GM18520 (cell line): ENCODE data around the gene PPP1R12B.
"Not testable (repeated sequence)": the region's sequence is repeated elsewhere in the genome, so short reads cannot be mapped to it uniquely, and the experiment has no call there.

Source experiments
- ATAC-seq: cut with Tn5 transposase; IDR thresholded peaks from one replicate; pipeline ENCODE4 v1.9.1; 2021; ENCODE audit not compliant: unreplicated experiment

The PPP1R12B gene

DNA sequence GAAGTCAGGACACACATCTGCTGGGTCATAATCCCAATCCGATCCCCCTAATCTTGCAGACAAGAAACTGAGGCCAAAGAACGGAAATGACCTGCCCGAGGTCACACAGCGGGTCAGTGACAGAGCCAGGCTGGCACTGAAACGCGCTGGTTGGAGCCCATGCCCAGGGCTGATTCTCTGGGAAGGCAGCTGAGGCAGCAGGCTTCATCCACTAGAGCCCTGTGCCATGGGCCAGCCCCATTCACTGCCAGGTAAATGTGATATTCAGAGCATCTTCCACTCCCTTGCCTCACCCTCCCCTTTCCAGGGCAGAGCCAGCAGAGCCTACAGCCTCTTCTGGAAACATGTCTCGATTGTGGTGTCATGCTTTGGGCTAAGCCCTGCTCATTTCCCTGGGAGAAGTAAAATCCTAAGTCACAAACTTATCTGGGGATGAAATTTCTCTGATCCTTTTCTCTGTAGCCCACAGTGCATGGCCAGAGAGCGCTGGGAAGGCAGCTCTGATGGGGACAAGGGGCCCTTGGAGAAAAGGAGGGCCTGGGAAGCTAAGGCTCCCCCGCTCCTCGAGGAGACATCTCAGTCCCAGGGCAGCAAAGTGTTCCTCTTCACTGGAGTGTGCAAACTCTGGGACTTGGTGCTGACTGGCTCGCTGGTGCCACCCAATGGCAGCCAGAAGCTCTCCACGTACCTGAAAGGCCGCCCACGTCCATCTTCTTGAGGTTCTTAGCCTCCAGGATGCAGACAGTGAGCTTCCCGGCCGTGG lies 251.4 kb downstream of the PPP1R12B start:
- no peak for ATAC-seq

DNA sequence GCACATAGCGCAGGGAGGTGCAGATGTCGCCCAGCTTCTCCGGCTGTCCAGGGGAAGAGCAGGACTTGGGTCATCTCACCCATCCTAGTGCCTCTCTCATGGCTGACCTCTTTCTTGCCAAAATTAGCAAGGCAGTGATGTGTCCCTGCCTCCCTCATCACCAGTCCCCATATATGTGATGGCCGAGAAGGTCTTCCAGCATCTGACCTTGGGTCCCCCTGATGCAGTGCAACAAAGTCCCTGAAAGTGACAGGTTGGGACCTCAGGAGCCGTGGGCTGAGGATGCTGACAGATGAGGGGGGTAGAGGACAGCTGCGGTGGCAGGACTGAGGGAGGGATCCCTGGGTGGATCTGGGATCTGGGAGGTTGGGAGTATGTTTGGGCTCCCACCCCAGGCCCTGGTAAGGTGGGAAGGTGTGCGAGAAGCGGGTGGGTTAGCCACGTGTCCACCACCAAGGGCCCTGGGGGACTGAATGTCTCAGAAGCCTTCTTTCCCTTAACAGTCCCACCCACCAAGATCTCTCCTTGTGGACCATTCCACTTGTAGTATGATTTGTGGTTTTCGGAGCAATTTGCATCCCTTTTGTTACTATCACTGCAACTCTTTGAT lies 252.0 kb downstream of the PPP1R12B start:
- ATAC-seq: no peak

DNA sequence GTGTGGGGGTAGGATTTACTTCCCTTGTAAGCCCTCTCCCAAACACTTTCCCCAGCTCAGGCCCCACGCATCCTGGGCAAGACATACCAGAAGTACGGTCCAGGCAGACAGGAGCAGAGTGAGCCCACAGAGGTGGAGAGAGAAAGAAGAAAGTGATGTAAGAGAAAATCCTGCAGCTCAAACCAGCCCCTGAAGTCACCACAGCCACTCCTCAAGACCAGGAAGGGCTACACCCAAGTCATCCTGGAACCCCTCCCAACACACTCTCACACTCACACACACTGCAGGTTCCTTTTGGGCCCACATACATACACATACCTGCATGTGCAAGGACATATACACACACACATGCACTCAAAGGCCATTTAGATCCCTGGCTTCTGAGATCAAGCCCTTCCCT lies 254.9 kb downstream of the PPP1R12B start:
- ATAC-seq: no peak

DNA sequence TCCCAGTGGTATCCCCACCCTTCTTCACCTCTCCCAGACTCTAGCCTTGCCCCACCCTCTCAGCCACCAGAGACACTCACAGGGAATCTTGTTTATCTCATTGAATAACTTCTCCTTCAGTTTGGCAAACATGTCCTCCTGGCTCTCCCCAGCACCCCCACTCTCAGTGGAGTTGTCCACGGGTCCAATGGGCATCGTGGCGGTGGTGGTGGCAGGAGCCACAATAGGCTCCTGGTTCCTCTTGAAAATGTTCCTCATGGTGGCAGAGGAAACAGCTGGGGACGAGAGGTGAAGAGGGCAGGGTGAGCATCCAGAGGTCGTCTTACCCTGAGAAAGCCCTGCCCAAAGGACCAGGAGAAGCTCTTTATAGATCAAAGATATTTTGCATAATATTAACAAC lies 257.0 kb downstream of the PPP1R12B start:
- no peak for ATAC-seq

DNA sequence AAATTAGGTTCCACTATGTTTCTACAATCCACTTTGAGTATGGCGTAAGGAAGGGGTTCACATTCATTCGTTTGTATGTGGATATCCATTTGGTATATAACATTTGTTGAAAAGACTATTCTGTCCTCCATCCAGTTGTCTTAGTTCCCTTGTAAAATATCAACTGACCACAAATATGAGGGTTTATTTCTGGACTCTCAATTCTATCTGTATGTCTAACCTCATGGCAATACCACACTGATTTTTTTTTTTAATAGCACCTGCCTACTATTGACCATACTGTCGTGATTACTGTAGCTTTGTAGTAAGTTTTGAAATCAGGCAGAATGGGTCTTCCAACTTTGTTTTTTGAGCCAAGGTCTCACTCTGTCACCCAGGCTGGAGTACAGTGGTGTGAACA lies 263.5 kb downstream of the PPP1R12B start:
- not testable (repeated sequence) for ATAC-seq

DNA sequence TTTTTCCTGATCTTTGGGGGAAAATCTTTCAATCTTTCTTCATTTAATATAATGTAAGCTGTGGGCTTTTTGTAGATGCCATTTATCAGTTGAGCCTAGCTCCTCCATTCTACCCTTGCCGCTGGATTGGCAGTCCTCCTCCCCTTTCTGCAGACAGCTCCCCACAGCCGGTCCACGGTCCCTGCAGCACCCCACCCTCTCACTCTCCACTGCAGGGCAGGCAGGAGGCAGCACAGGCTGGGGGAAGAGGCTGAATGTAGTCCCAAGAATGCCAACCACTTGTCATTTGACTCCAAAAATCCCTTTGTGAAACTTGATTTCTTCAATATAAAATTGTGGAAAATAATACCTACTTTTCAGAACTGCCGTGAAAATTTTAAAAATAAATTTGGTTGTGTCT lies 265.1 kb downstream of the PPP1R12B start:
- no peak for ATAC-seq

DNA sequence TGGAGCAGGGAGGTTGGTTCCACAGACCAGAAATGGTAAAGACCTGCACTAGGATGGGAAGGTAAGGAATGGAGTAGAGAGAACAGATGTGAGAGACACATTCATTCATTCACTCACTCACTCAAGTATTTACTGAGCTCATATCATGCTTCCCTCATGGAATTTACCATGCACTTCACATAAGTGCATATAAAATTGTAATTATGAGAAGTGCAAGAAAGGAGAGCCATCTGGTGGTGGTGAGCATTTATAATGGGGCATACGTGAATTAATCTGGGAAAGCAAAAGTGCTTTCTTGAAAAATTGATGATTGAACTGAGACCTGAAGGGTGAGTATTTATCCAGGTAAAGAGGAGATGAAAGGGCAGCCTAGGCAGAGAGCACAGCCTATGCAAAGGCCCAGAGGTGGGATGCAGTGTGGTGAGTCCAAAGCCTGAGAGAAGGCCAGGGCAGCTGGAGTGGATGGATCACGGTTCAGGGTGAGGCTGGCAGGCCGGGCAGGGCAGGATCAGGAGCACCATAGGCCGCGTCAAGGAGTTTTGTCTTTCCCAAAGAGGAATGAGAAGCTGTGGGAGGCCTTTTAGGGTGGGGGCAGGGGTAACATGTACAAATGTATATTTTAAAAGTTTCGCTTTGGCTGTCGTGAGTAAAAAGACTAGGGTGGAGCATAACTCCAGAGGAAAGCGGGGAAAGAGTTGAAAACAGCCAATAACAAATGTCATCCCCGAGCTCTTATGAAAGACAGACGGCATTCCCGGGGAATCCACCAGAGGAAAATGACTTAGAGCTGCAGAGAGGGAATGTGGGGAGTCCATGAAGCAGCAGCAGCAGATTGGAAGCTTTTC lies 266.1 kb downstream of the PPP1R12B start:
- ATAC-seq: not testable (repeated sequence)

DNA sequence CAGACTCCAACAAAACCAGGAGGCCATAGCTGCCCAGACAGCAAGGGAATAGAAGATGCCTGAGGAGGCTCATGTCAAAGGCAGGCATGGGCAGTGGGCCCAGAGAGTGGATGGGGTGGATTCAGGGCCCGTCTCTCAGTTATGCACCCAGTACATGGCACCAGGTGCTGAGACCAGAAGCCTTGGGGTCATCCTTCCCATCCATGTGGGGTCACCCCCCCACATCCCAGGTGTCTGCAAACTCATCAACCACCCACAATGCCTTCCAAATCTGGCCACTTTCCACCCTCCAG lies 266.7 kb downstream of the PPP1R12B start:
- ATAC-seq: not testable (repeated sequence)

DNA sequence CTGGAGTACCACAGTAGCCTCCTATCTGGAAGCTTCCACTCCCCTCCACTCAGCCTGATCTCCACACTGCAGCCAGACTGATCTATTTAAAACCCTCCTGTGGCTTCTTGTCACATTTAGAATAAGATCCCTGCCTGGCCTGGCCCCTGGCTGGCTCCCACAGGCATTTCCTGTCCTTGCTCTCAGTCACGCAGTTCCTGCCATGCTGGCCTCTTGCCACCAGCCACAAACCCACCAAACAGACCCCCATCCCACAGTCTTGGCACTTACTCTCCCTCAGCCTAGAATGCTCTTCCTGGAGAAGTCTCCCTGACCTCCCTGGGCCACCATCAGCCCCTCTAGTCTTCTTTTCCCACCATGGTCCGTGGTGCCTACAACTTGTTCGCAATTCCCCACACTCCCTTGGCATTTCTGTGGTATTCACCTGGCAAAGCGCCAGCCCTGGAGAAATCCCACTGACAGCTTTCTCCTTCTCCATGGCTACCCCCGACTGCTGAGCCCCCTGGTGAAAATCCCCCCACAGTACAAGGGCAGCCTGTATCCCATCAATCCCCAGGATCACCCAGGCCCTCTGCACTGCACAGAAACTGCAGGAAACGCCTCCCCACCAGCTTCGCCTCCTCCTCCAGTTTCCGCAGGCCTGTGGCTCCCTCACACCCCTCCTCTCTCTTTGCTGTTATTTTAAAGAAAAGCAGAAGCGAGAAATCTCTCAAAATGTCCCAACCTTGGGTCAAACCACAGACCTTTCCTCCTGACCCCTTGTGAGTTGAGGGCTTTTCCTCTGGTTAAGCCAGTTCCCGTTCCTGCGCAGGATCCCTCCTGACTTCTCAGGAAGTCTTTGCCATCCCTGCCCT lies 267.2 kb downstream of the PPP1R12B start:
- peak; percentile 73 for ATAC-seq

DNA sequence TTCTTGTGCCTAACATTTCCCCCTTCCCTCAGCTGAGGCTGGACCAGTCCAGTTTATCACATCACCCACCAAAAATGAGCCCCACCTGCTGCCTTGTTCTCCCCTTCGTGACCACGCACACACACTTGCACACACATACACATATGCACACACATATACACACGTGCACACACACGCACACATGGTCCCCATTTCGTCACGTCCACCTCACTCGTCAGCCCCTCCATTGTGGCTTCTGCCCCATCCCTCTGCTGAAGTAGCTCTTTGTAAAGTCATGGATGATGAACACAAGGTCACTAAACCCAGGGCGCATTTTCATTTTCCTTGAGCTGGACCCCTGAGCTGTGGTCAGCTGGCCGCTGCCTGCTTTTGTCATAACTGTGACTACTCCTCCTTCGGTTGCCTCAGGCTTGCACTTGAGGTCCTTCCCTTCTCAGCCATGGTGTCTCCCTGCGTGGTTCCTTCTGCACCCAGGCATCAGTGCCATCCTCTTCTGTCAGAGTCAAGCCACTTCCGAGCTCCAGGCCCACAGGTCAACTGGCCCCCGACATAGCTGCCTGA lies 267.9 kb downstream of the PPP1R12B start:
- no peak for ATAC-seq

DNA sequence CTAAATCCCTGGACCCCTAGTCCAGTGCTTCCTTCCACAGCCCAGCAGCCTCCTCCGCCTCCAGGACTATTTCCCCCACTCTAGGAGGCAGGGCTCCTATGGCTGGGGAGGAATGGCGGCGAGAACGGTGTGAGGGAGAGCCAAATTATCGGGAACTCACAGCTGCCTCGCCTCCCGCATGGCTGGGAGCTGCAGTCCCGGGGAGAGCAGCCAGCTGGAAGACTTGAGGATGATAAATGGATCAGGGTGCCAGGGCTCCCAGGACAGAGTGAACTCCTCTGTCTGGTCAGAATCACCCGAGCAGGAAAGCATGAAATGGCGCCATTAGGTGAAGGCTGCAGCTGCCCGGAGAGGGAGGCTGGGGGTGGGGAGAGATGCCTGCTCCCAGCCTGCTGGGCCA lies 270.5 kb downstream of the PPP1R12B start:
- not testable (repeated sequence) for ATAC-seq

DNA sequence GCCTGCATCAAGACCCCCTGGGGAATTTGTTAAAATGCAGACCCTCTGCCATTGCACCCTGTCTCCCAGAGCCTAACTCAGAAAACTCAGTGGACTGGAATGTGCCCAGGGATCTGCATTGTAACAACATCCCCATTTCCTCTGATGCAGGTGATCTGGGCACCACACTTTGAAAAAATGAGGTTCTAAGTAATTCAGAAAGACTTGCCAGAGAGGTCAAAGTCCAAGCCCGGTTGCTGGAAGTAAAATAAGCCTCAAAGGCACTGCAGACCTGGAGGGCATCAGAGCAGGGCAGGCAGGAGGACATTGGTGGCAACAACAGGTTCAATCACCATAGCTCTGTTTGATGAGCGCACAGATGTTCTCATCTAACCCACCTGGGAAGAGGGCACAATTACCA lies 271.0 kb downstream of the PPP1R12B start:
- ATAC-seq: no peak

DNA sequence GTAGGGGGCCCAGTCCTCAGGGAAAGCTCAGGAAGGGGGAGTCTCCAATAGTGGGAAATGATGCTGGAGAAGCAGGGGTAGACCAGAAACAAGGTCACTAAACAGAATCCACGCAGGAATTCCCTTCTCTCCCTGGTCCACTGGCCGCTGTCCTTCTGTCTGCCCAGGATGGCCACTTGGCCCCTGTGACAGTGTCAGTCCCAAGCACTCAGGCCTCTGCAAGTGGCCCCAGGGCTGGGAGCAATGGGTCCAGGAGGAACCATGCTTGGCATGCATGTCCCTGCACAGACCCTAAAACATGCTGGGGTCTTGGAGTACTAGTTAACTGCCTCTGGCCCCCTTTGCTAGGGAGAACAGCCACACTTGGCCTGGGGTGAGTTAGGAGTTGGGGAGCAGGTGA lies 271.5 kb downstream of the PPP1R12B start:
- ATAC-seq: not testable (repeated sequence)

DNA sequence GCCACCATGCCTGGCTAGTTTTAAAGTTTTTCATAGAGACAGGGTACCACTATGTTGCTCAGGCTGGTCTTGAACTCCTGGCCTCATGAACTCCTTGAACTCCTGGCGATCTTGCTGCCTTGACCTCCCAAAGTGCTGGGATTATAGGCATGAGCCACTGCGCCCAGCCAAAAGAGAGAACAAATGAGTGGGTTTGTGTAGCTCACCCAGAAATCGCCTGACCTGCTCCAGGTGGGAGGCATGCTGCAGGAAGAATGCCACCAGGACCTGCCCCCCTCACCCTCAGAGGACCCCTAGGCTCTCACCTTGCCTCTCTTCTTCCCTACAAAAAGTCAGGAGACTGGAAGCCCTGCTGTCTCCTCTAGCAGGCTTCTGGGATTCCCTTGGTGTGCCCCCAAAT lies 272.9 kb downstream of the PPP1R12B start:
- ATAC-seq: no peak

DNA sequence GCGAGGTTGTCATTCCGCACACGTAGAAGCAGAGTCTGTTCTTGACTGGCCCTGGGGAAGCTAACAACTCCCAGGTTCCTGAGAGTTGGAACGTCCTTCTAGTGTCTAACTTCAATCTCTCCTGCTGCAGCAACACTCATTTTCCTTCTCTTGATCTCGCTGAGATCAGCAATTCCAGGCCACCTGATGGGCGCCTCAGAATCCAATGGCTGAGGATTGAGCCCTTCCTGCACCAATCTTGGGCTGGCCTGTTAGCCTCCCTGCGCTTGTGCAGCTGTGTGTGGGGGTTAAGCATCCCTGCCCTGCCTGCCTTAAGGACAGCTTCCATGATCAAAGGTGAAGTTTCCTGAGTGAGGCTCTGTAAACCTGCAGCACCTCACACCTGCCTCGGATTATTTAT lies 273.9 kb downstream of the PPP1R12B start:
- no peak for ATAC-seq

DNA sequence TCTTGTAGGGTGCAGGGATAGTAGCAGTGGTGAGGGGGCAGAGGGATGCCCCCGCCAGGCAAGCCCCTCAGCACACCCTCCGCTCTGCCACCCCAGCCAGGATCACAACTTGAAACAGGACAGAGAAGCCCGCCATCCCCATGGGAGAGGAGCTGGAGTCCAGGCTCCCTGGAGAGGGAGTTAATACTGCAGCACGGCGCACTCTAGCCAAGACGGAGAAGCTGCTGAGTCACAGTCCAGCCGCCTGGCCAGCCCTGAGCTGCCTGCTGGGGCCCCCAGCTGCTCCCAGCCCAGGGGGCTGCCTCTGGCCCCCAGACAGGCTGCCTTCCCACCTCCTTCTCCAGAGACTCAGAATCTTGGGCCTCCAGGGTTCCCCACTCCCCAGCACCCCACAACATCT lies 274.6 kb downstream of the PPP1R12B start:
- no peak for ATAC-seq

DNA sequence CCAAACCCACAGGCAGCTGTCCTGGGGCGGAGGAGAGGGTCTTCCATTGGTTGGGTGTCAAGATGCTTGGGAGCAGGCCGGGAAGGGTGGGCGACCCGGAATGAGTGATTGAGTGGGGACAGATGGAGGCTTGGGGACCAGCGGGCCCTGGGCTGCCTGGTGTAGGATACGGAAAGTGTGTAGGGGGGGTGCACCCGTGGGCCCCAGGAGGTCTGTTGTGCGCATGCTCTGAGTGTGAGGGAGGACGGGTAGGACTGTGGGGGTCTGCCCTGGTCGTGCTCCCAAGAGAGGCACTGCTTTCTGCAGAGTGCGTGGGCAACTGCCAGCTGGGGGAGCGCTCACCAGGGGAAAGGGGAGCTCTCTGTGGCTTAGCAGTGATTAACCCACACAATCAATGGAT lies 275.0 kb downstream of the PPP1R12B start:
- not testable (repeated sequence) for ATAC-seq

DNA sequence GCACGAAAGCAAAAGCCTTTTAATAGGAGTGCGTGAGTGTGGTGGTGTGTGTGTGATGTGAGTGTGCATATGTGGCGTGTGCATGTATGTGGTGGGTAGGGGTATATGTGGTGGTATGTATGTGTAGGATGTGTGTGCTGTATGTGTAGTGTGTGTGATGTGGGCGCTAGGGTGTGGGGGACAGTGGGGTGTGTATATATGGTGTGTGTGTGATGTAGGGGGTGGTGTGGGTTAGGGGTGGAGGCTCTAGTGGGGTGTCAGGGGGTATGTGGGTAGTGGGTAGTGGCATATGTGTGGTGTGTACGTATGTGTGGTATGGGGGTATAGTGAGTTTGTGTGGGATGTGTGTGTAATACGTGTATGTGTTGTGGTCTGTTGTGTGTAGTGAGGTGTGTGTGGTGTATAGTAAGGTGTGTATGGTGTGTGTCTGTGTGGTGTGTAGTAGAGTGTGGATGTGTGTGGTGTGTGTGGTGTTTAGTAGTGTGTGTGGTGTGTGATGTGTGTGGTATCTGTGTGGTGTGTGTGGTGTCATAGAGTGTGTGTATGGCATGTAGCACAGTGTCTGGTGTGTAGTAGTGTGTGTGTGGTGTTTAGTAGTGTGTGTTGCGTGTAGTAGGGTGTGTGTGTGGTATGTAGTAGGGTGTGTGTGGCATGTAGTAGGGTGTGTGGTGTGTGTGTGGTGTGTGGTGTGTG lies 275.7 kb downstream of the PPP1R12B start:
- ATAC-seq: no peak

DNA sequence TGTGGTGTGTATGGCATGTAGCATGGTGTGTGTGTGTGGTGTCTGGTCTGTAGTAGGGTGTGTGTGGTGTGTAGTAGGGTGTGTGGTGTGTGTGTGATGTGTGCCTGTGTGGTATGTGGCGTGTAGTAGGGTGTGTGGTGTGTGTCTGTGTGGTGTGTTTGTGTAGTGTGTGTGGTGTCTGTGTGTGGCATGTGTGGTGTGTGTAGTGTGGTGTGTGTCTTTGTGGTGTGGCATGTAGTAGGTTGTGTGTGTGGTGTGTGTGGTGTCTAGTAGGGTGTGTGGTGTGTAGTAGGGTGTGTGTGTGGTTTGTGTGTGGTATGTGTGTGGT lies 276.2 kb downstream of the PPP1R12B start:
- ATAC-seq: no peak
